GOT3 (cell line): ENCODE data around the gene FGFR3.

Experiments
- DNase-seq: peaks from one replicate; lab custom pipeline; 2025; ENCODE audit warnings: mixed read lengths; lab: John Stamatoyannopoulos, UW

The FGFR3 gene

GRCh38 chr4:1792832-1793495 is at the start of gene FGFR3:
Gene FGFR3 (plus strand): TSS chr4:1793293. CDS start chr4:1793935, 642 bp downstream.
- DNase-seq: no peak

GRCh38 chr4:1743551-1743950 is 49.5 kb upstream of the FGFR3 start:
- DNase-seq: no peak

- no peak for DNase-seq
Measured at GRCh38 chr4:1743975-1744374, 49.1 kb upstream of the FGFR3 start.

- DNase-seq: no peak
Measured at GRCh38 chr4:1744552-1744951, 48.5 kb upstream of the FGFR3 start.

- DNase-seq: no peak
Measured at GRCh38 chr4:1745165-1745564, 47.9 kb upstream of the FGFR3 start.

GRCh38 chr4:1745697-1746096 is 47.4 kb upstream of the FGFR3 start:
- DNase-seq: no peak

- peak; percentile 26 for DNase-seq
Measured at GRCh38 chr4:1746265-1746691, 46.8 kb upstream of the FGFR3 start.

GRCh38 chr4:1746919-1747602 is 46.0 kb upstream of the FGFR3 start:
- DNase-seq: no peak

GRCh38 chr4:1747603-1747967 is 45.5 kb upstream of the FGFR3 start:
- no peak for DNase-seq

- no peak for DNase-seq
Measured at GRCh38 chr4:1748465-1748995, 44.6 kb upstream of the FGFR3 start.

GRCh38 chr4:1749370-1749769 is 43.7 kb upstream of the FGFR3 start:
- no peak for DNase-seq

GRCh38 chr4:1749826-1750225 is 43.3 kb upstream of the FGFR3 start:
- no peak for DNase-seq

- DNase-seq: no peak
Measured at GRCh38 chr4:1750381-1751154, 42.5 kb upstream of the FGFR3 start.

- no peak for DNase-seq
Measured at GRCh38 chr4:1751155-1751918, 41.8 kb upstream of the FGFR3 start.

GRCh38 chr4:1751919-1752283 is 41.2 kb upstream of the FGFR3 start:
- DNase-seq: no peak

GRCh38 chr4:1752284-1753041 is 40.6 kb upstream of the FGFR3 start:
- DNase-seq: no peak

- no peak for DNase-seq
Measured at GRCh38 chr4:1753294-1753696, 39.8 kb upstream of the FGFR3 start.

- no peak for DNase-seq
Measured at GRCh38 chr4:1753697-1754311, 39.3 kb upstream of the FGFR3 start.

- no peak for DNase-seq
Measured at GRCh38 chr4:1754336-1754735, 38.8 kb upstream of the FGFR3 start.

- no peak for DNase-seq
Measured at GRCh38 chr4:1755297-1755696, 37.8 kb upstream of the FGFR3 start.

GRCh38 chr4:1756079-1756478 is 37.0 kb upstream of the FGFR3 start:
- DNase-seq: no peak
